Upper lobe of right lung (tissue), 1 donor: ENCODE measurements around the gene SMAD6. TPM values are rescaled to one million over a fixed set of nuclear protein-coding genes. Genes with fewer than 3 reads are reported as not detected.

Source experiments
- ATAC-seq: fragments of 200-7000 bp; cut with Tn5 transposase; one replicate; pipeline ENCODE4 v1.9.1; 2020; ENCODE audit warnings: mild to moderate bottlenecking, moderate library complexity
- DNase-seq: peaks from one replicate; pipeline ENCODE4 v3.0.0-alpha.2; 2020
- H3K27ac ChIP-seq: fragments of 200-600 bp; one replicate; pipeline ENCODE4 v1.8.0; 2022
- H3K27me3 ChIP-seq: fragments of 200-600 bp; one replicate; pipeline ENCODE4 v1.8.0; 2022; ENCODE audit warnings: mild to moderate bottlenecking
- H3K36me3 ChIP-seq: fragments of 200-600 bp; one replicate; pipeline ENCODE4 v1.8.0; 2022
- H3K4me1 ChIP-seq: fragments of 200-600 bp; one replicate; pipeline ENCODE4 v1.8.0; 2022
- H3K4me3 ChIP-seq: fragments of 200-600 bp; one replicate; pipeline ENCODE4 v1.8.0; 2022; ENCODE audit warnings: mild to moderate bottlenecking
- H3K9me3 ChIP-seq: fragments of 200-600 bp; one replicate; pipeline ENCODE4 v1.8.0; 2022
- CTCF ChIP-seq: fragments of 200-600 bp; IDR thresholded peaks from one replicate; pipeline ENCODE4 v1.8.0; 2022; ENCODE audit warnings: antibody characterized with exemption
- intact Hi-C: fragments of 100-400 bp; cut with DNase I; formaldehyde crosslinking; loops from one replicate; pipeline ENCODE4 v1.11.0; 2022
- total RNA-seq: library from RNA; stranded (reverse); fragmentation: NEBNext Ultra II Directional; extraction: Animal tissue kit (Norgen Biotek cat#: 25700); gene quantifications from one replicate; pipeline ENCODE4 v1.2.1, GENCODE V29; 2021
- donor health status: DM: no; HTN: yes; CAD: no; lungs with severe emphysema.

Gene SMAD6
- total RNA-seq, 1 donor from 2014 or later = 167 TPM

GRCh38 chr15:66780973-66781718 lies 79.1 kb downstream of the SMAD6 start:
- ATAC-seq (no peak), DNase-seq (no peak)
- Histone ChIP-seq H3K36me3 (peaks cover 11% of the 10 kb centered on the region), H3K27me3 (no peaks in the 10 kb centered on the region), H3K4me3 (no peak overlapping the region), H3K9me3 (no peaks in the 10 kb centered on the region), H3K27ac (no peak overlapping the region), H3K4me1 (peaks cover 4% of the 10 kb centered on the region)
- no peak for TF ChIP-seq CTCF
- intact Hi-C loops = no loop called here

GRCh38 chr15:66782785-66783184 lies 80.7 kb downstream of the SMAD6 start:
- TF ChIP-seq CTCF = no peak
- no peak for ATAC-seq

GRCh38 chr15:66783314-66783713 lies 81.3 kb downstream of the SMAD6 start:
- Histone ChIP-seq H3K4me1 (peaks cover 4% of the 10 kb centered on the region), H3K36me3 (peaks cover 11% of the 10 kb centered on the region), H3K4me3 (no peak overlapping the region), H3K9me3 (no peaks in the 10 kb centered on the region), H3K27me3 (no peaks in the 10 kb centered on the region), H3K27ac (no peak overlapping the region)
- ATAC-seq = no peak
- intact Hi-C loops = no loop called here
- DNase-seq = no peak
- no peak for TF ChIP-seq CTCF

More at GRCh38 chr15:66782785-66783184, 80.7 kb downstream of the SMAD6 start:
- Histone ChIP-seq H3K9me3 (no peaks in the 10 kb centered on the region), H3K27me3 (no peaks in the 10 kb centered on the region), H3K27ac (no peak overlapping the region), H3K4me3 (no peak overlapping the region), H3K4me1 (peaks cover 4% of the 10 kb centered on the region), H3K36me3 (peaks cover 11% of the 10 kb centered on the region)
- no peak for DNase-seq
- intact Hi-C loops = no loop called here

GRCh38 chr15:66783725-66784124 lies 81.7 kb downstream of the SMAD6 start:
- ATAC-seq (no peak), DNase-seq (no peak)
- TF ChIP-seq CTCF = no peak
- Histone ChIP-seq H3K27me3 (no peaks in the 10 kb centered on the region), H3K9me3 (no peaks in the 10 kb centered on the region), H3K4me3 (no peak overlapping the region), H3K4me1 (peaks cover 4% of the 10 kb centered on the region), H3K27ac (no peak overlapping the region), H3K36me3 (peaks cover 11% of the 10 kb centered on the region)
- intact Hi-C loops = no loop called here

GRCh38 chr15:66784174-66784573 lies 82.1 kb downstream of the SMAD6 start:
- TF ChIP-seq CTCF = no peak

More at GRCh38 chr15:66784174-66784573, 82.1 kb downstream of the SMAD6 start:
- Histone ChIP-seq H3K4me1 (peaks cover 4% of the 10 kb centered on the region), H3K27ac (no peak overlapping the region), H3K36me3 (peaks cover 11% of the 10 kb centered on the region), H3K9me3 (no peaks in the 10 kb centered on the region), H3K27me3 (no peaks in the 10 kb centered on the region), H3K4me3 (no peak overlapping the region)
- ATAC-seq = no peak
- intact Hi-C loops = no loop called here
- no peak for DNase-seq
